ENCODE results near the gene SLC16A5.
"Not testable (repeated sequence)": the region's sequence is repeated elsewhere in the genome, so short reads cannot be mapped to it uniquely, and the experiment has no call there.

The SLC16A5 gene

DNA sequence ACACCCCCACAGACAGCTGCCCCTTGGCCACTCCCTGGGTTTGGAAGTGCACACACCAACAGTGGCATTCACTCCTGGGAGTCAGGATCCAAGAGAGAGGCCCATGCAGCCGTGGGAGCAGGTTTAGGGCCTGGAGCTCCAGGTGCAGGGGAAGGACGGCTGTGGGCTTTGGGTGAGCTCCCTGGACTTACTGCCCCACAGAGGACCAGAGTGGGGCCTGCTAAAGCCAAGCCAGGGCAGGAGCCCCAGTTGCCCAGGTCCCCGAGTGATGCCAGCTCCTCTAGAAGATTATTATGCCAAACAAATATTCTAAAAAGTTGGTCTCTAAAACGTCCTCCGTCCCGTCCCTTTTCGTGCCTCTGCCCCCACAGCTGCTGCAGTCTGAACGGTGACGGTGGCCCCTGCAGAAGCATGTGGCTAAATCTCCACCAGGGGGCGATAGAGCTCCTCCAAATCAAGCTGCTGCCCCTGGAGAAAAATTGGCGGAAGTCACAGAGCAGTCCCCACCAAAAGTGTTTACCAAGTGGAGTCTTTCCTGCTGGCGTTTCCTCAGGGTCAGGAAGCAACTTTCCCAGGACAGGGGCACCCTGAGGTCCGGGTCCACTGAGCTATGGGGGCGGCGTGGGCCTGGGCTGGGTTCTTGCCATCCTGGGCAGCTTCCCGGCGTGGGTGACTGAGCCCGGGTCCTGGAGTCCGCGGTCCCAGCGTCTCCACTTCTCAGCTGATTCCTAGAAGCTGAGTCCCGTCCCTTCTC, 26.2 kb downstream of the SLC16A5 start:
- peak; percentile 84 for DNase-seq

GRCh38 chr17:75114552-75115314, 27.0 kb downstream of the SLC16A5 start:
- DNase-seq, result no peak

DNA sequence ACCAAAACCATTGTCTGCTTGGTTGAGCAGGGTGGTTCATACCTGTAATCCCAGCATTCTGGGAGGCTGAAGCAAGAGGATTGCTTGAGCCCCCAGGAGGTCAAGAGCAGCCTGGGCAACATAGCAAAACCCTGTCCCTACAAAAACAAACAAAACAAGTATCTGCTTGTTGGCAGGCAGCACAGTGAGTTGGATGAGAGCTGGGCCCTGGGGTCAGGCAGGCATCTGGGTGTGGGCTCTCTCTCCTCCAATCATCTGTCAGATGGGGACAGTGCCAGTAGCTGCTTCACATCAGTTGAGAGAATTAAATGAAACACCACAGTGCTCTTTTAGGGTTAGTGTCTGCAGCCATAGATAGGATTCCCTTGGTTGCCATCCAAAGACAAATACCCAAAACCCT, 27.8 kb downstream of the SLC16A5 start:
- no peak for DNase-seq

DNA sequence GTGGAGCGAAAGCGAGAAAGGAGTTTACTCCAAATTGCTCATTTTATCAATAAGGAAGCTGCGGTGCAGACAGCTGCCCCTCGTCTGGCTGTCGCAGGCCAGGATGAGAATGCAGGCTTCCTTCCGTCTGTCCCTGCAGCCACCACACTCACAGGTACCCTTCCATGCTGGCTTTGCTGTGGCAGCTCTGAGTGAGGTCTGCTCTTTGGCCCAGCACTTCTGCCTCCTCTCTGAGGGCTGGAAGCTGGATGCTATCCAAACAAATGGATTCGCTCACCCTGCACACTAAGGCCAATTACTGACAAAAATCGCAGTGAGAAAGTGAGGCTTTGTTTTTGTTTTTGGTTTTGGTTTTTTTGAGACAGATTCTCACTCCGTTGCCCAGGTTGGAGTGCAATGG, 29.0 kb downstream of the SLC16A5 start:
- no peak for DNase-seq

DNA sequence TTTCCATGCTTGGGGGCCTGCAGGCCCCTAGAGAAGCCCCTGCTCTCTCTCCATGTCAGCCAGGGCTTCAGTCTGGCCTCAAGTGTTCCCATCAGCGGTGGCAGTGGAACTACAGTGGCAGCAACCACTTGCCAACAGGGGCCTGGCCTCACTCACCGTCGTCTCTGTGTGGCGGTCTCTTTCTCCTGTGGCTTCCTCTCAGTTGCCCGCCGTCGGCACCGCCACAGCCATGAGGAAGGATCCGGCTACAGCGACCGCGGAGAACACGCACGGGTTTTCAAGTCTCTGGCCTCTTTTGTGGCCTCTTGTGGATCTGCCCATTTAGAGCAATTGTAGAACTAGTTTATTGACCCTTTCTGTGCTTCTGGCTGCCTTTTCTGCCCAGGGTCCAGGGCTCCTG, 30.6 kb downstream of the SLC16A5 start:
- no peak for DNase-seq

DNA sequence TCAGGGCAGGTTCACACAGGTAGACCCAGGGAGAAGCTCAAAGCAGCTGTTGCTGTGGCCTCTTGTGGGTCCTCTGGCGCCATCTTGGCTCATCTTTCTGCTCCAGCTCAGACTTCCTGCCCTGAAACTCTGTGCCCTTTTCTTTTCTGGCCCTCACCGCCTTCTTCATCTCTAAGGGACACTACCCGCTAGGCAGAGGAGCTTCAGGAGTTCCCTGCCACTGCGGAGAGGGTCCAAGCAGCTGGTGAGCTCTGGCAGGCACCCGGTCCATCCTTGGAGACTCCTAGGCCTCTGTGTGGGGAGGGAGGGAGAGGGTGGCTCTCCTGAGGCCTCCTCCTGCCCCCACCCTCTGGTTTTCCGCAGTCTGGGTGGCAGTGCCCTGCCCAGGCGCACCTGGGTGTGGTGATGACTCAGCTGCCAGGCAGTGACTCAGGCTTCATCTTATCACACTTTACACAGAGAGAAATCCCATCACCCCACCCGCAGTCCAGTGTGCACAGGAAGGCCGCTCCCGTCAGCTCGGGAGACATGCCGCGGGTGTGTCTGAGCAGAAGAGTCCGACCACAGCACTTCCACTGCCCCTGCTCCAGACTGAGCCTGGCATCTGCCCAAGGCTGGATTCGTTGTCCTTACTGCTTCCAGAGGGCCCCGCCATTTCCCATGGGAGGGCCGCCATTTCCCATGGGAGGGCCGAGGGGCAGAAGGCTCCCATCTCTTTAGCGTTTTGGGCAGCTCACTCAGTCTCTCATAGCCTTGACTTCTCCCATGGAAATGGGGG, 36.5 kb downstream of the SLC16A5 start:
- peak; percentile 70 for DNase-seq

GRCh38 chr17:75124819-75125162, 37.0 kb downstream of the SLC16A5 start:
- DNase-seq, result no peak

DNA sequence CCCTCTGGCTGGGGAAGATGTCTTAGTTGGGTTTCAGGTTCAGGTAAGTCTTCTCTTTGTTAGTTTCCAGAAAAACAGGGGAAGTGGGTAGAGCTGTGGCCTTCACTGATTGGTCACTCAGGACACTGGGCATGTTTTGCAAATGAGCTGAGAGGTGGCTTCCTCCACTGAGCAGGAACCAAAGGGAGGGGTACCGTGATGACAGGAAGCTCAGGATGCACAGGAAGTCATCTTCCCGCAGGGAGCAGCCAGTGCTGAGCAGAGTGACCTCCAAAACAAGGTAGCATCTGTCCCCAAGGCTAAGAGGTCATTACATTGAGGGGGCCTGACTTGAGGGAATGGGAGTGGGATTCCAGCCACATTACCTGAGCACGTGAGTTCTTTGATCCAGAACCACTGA, 38.2 kb downstream of the SLC16A5 start:
- DNase-seq, result no peak

DNA sequence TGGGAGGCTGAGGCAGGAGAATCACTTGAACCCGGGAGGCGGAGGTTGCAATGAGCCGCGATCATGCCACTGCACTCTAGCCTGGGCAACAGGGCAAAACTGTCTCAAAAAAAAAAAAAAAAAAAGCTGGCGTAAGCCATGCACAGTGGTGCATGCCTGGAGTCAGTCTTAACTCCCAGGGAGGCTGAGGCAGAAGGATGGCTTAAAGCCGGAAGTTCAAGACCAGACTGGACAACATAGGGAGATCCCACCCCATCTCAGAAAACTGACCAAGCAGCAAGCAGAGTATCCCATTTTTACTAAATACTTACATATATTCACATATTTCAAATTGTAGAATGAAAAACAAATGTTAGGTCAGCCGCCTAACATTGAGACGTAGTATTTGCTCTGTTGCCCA, 39.2 kb downstream of the SLC16A5 start:
- no peak for DNase-seq

- DNase-seq, result not testable (repeated sequence)
Measured at GRCh38 chr17:75127936-75128335, 40.2 kb downstream of the SLC16A5 start.

GRCh38 chr17:75128694-75129505, 41.1 kb downstream of the SLC16A5 start:
- no peak for DNase-seq

- no peak for DNase-seq
Measured at GRCh38 chr17:75129576-75129975, 41.8 kb downstream of the SLC16A5 start.

DNA sequence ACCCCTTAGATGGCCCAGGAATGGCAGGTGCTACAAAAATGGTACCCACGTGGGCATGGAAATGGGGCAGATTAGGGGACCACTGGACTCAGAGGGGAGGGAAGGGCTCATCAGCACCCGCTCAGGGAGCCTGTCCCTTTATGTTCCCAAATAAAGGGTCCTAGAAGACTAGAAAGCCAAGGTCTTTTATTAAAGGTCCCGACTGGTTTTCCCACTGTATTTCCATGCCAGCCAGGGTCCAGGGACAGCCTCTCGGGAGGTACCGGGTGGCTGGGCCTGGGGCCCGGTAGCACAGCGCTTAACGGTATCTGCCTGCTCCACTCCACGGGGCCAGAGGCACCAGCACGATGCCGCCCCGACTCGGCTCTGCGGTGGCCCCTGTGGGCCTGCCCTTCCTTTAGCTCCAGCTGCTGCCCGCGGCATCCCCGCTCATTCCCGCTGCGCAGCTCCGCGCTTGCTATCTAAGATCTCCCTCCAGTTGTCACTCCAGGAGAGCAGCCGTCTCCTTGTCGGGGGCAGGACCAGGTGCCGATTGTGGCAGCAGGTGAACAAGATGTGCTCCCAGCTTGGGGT, 42.4 kb downstream of the SLC16A5 start:
- DNase-seq, result no peak

DNA sequence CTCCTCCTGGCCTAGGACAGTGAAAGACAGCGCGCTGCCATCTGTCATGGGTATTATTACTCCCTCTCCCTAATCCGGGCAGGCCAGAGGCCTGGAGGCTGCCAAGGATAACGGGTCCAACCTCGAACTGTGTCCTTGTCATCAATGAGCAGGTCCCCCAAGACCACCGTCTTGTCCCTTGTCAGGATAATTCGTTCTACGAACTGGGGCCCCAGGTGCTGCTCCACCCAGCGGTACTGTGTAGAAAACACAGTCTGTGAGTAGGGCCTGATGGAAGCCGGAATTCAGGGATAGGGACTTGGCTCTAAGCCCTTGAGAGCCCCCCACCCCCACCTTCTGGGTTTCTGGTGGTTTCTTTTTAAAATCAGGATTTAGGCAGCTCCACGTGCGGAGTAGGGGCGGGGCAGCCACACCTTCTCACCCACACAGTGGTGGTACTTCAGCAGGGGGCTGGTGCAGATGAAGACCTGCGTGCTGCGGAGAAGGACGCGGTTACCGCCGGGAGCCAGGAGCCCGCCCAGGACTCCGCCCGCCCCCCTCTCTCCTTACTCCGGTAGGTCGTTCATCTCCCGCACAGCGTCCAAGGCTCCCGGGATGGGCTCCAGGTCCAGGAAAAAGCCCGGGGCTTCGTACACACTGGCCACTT, 43.0 kb downstream of the SLC16A5 start:
- DNase-seq, result no peak

DNA sequence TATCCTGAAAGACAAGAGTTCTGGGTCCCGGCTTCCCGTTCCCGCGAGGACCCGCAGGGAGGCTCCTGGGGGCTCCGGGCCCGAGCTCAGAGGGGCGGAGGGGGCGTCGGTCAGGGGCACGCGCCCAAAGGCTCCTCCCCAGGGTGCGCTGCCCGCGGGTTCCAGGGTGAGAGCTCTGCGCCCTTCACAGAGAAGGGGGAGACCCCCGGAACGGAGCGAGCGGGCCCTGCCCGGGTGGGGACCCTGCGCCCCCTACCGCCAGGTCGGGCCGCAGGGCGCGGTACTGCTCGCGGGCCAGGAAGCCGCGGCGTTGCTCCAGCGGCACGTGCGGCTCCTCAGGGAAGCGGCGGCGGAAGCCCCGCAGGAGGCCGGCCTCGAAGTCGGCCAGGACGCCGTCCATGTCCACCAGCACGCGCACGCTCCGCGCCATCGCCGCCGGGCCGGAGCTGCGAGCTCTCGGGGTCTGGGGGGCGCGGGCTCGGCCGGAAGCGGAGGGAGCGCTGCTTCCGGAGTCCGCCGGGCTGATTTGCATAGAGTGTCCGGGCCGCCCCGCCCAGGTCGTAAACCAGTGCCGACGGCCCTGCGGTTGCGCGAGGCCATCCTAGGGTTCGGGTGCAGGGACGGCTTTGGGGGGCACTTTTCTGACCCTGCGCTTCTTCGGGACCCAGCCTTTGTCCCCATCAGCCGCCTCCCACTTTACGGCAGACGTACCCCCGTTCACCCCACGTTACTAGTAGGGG, 43.7 kb downstream of the SLC16A5 start, which contains the start of gene NT5C:
NT5C (minus strand) TSS at position 465 of the 740 bp plus-strand sequence; CDS start at position 430, 35 bp downstream.
- peak; percentile 79 for DNase-seq

- not testable (repeated sequence) for DNase-seq
Measured at GRCh38 chr17:75132018-75133000, 44.6 kb downstream of the SLC16A5 start.

- no peak for DNase-seq
Measured at GRCh38 chr17:75133001-75133400, 45.2 kb downstream of the SLC16A5 start.

DNA sequence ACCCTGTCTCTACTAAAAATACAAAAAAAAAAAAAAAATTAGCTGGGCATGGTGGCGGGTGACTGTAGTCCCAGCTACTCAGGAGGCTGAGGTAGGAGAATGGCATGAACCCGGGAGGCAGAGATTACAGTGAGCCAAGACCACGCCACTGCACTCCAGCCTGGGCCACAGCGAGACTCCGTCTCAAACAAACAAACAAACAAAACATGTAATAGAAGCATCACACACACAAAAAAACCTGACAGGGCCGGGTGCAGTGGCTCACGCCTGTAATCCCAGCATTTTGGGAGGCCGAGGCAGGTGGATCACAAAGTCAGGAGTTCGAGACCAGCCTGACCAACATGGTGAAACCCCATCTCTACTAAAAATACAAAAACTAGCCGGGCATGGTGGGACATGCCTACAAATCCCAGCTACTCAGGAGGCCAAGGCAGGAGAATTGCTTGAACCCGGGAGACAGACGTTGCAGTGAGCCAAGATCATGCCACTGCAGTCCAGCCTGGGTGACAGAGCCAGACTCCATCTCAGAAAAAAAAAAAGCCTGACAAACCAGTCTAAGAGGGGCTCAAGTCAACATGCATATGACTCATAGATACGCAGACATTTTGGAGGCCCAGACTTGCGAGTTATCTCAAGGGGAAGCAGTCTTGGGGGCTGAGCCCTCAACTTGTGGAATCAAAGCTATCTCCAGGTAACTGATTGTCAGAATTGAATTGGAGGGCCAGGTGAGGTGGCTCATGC, 46.0 kb downstream of the SLC16A5 start:
- DNase-seq, result not testable (repeated sequence)

DNA sequence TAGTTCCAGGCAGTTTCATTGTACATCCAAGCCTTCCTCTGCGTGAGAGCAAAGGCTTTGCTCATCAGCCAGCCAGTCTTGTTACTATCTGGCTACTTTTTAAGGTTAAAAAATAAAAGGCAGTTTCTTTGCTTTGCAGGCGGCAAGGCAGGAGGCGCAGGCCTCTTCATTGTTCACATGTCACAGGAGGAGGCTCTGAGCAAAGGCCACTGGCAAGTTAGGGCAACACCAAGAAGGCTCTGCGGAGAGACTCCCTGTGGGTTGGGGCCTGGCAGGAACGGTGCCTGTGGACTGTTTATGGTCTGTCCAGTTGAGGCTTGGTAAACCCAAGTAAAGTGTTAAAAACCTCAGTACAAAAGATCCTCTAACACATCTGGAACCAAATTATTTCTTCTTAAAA, 47.7 kb downstream of the SLC16A5 start:
- no peak for DNase-seq
